NCI-H2196 treated with DMSO at 0.1 percent for 48 hours (cell line): ENCODE measurements around the gene FGGY.
"Not testable (repeated sequence)": the region's sequence is repeated elsewhere in the genome, so short reads cannot be mapped to it uniquely, and the experiment has no call there.

Experiments
- DNase-seq: peaks from one replicate; lab custom pipeline; 2025; ENCODE audit not compliant: unreplicated experiment; lab: John Stamatoyannopoulos, UW

FGGY gene

GRCh38 chr1:59285691-59286090 lies 11.2 kb upstream of the FGGY start:
- no peak for DNase-seq

- DNase-seq = no peak
These were observed 8.8 kb upstream of the FGGY start for GRCh38 chr1:59288046-59288445.

GRCh38 chr1:59289570-59289969 lies 7.3 kb upstream of the FGGY start:
- DNase-seq = no peak

DNA sequence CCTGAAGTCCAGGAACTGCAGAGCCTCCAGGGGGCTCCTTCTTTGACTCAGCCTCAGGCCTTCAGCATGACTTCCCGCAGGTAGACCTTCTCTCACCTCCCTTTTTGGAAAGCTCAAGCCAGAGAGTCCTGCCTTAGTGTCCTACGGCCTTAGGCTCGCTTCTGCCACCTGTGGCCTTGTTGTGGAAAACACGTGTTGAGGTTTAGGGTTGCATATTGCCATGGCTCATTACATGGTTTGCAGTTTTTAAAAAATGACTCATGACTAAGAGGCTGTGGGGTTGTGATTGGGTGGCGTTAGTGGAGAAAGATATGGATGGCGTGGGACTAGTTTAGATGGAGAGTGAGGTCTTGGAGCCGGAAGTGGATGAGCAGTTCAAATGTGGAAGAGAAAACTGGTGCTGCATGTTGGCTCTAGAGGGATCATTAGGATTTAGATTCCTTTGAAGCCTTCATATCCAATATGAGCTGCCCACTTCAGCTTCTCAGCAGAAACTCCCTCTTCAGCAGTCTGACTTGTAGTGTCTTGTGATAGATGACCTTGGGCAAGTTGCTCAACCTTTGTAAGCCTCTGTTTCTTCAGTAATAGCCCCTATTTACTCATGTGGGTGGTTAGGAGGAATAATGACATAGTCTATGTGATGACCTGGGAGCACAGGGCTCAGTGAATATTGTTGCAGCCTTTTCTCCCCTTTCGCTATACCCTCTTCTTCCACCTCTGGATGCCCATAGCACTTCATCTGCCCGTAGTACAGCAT lies 6.5 kb upstream of the FGGY start:
- no peak for DNase-seq

- no peak for DNase-seq
These were observed 5.3 kb upstream of the FGGY start for GRCh38 chr1:59291561-59291960.

- DNase-seq = no peak
These were observed 4.3 kb upstream of the FGGY start for GRCh38 chr1:59292562-59292961.

DNA sequence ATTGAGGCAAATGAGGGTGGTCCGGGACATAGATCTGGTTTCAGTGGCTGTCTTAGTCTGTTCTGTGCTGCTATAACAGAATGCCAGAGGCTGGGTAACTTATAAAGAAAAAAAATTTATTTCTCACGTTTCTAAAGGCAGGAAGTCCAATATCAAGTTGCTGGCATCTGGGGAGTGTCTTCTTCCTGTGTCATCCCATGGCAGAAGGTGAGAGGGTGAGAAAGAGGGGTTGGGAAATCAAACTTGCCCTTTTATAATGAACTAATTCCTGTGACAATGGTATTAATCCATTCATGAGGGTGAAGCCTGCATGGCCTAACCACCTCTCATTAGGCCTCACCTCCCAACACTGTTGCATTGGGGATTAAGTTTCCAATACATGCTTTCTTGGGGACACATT lies 3.7 kb upstream of the FGGY start:
- DNase-seq = no peak

DNA sequence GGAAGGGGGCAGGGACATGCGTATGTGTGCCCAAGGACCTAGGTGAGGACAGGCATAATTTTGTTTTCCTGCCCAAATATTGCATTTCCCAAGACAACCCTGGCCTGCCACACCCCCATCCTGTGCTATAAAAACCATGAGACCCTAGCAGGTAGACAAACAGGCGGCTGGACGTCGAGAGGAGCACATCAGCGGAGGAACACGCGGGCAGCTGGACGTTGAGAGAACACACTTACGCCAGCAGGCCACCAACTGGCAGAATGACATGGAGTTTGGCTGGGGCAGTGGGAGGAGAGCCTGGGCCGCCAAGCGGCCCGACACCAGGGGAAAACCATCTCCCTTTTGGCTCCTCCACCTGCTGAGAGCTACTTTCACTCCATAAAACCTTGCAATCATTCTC lies 3.0 kb upstream of the FGGY start:
- DNase-seq = no peak

- no peak for DNase-seq
These were observed 2.5 kb upstream of the FGGY start for GRCh38 chr1:59294423-59294822.

DNA sequence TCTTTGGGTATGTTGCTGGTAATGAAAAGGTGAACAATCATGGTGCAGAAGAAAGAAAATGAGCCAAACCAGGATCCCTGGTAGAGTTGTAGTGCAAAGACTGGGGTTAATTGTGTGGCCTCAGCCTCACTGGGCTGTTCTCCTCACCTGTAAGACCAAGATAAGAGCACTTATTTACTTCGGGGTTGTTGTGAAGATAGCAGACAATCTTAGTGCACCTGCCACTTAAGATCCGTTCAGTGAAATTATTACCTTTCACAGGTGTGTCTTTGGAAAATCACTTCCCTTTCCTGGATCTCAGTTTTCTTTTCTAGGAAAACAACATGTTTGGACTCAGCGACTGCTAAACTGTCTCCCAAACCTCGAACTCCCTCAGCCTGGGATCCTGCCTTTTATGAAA lies 1.3 kb upstream of the FGGY start:
- no peak for DNase-seq

- DNase-seq = no peak
These were observed 1.2 kb downstream of the FGGY start for GRCh38 chr1:59298026-59298583.

DNA sequence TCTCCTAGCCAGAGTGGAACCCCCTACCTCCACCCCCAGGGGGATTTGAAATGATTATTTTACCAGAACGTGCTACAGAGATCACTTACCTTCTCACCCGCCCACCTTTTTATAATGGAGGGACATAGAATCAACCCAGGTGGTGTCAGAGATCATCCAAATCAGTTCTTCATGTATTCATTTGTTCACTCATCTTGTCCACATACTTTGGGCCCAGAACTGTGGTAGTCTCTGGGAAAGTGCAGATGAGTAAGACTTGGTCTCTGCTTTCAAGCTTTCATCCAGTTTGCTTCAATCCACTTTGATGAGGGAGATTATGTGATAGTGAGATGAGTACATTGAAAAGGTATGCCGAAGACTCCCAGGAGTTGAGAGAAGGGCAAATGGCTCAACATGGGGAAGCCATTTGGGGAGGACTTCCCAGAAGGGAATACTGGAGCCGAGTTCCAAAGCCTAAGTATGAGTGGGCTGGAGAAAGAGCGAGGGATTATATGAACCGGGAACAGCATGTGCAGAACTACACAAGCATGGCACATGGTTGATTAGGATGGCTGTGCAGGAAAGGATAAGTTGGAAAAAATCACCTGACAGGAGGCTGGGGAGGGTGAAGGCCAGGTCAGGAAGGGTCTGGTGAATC lies 1.9 kb downstream of the FGGY start:
- DNase-seq = no peak

- not testable (repeated sequence) for DNase-seq
These were observed 2.8 kb downstream of the FGGY start for GRCh38 chr1:59299670-59300069.

- DNase-seq = no peak
These were observed 5.4 kb downstream of the FGGY start for GRCh38 chr1:59302297-59302696.

GRCh38 chr1:59302871-59303270 lies 6.0 kb downstream of the FGGY start:
- DNase-seq = no peak

GRCh38 chr1:59305188-59305587 lies 8.3 kb downstream of the FGGY start:
- no peak for DNase-seq

DNA sequence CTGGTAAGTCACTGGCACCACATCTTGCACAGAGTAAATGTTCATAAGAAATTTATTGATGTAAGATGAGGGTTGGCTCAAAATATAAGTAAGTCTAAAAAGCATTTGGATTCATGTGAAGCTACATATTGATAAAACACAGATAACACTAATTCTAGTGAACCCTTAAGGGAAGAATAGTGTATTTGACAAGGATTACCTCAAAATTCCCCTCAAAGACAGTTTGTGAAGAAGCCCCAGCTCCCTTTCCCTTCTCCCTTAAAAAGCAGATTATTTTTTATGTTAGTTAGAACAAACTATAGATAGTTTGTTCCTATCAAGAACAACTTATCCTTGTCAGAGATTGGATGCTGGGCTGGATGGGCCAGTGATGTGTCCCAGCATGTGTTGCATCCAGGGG lies 10.7 kb downstream of the FGGY start:
- DNase-seq = no peak

- no peak for DNase-seq
These were observed 11.9 kb downstream of the FGGY start for GRCh38 chr1:59308839-59309238.

GRCh38 chr1:59309392-59309791 lies 12.5 kb downstream of the FGGY start:
- DNase-seq = no peak

DNA sequence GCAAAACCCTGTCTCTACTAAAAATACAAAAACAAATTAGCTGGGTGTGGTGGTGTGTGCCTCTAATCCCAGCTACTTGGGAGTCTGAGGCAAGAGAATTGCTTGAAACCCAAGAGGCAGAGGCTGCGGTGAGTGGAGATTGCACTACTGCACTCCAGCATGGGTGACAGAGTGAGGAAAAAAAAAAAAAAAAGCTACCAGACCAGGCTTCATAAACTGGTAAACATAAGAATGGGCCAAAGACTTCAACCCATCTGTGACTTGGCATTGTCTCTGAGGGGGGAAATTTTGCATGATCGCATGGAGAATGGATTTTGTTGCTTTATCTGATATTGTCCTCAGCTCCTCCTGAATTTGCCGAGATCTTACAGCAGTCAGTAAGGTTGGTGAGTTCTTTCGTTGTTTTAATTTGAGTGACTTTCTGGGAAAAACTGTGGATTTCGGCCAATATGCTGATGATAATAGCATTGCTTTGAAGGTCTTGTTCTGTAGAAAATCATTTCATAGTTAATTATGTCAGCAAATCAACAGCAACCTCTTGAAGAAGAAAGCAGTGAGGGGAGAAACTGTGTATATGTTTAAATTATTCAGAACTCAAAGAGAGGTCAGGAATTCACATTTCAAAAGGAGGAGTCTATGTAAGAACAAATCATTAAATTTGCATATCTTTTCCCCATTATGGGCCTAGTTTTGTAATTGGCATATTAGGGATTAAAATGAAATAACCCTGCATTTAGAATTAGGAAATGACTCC lies 13.1 kb downstream of the FGGY start:
- no peak for DNase-seq

DNA sequence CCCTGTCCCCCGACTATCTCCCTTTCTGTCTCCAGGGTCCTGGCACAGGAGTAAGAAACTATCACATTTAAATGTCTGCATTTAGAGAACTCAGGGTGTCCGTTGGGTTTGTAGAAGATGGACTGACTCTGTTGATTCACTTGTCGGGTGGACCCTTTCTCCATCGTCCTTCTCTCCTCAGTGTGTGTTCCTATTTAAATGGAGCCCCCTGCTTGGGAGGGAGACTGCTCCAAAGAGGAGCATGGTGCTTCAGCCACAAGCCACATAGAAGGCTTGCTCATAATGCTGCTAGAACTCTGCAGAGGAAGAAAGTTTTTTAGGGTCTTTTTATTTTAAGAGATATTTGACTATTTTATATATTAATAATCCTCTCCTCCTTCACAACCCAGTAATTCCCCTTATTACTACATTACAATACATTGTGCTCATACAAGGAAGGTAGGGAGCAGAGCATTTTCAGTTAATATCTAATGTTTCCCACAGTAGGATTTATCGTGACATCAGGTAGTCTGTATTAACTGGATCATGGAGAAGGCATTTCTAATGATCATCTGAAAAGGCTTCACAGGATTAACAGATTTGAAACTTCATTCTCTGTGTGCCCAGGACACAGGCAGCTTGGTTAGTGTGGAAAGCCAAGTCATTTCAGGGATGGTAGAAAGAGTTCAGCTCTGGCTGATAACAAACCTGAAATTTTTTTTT lies 13.8 kb downstream of the FGGY start:
- no peak for DNase-seq
